Measurements from ENCODE around the gene CRNKL1. TPM values are rescaled to one million over a fixed set of nuclear protein-coding genes. Genes with fewer than 3 reads are reported as not detected.
"Not testable (repeated sequence)": the region's sequence is repeated elsewhere in the genome, so short reads cannot be mapped to it uniquely, and the experiment has no call there.

The CRNKL1 gene
- polyA plus RNA-seq, 12 donors = 12.4 to 30.2 (median 24.8) TPM; not detected in 1

GRCh38 chr20:20014659-20015058 is 37.6 kb downstream of the CRNKL1 start:
- no peak for DNase-seq

DNA sequence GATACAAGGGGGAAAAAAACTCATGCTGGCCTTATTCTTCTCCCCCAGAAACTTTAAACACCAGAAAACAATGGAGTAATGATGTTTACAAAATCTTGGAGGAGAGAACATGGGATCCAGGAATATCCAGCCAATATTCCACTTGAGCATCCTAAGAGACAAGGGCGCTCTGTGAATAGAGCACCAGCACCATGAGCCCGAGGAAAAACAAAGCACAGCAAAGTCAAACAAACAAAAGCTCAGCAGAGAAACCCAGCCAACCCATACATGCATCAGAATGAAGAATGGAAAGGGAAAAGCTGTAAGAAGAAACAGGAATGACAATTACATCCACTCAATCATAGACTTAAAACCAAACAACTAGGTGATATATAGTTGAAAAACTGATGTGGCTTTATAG is 39.7 kb downstream of the CRNKL1 start:
- DNase-seq = no peak

GRCh38 chr20:20010639-20011500 is 41.4 kb downstream of the CRNKL1 start:
- DNase-seq = no peak

- no peak for DNase-seq
These were observed 42.4 kb downstream of the CRNKL1 start for GRCh38 chr20:20009784-20010253.

DNA sequence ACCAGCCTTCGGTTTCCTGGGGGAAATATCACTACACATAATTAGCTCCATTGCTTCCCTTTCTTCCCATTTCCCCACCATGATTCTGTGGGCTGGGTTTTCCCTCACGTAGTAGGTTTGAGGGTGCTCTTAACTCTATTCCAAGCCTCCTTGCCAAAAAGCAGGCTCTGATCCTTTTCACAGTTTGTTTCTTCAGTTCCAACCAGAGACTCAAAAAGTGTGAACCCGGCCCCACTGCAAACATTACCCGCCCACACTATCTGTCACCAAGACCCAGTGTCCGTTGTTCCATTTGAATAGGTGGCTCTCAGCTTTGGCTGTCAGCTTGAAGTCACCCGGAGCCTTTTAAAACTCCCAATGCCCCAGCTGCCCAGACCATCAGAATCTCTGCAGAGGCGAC is 46.9 kb downstream of the CRNKL1 start:
- DNase-seq = no peak

DNA sequence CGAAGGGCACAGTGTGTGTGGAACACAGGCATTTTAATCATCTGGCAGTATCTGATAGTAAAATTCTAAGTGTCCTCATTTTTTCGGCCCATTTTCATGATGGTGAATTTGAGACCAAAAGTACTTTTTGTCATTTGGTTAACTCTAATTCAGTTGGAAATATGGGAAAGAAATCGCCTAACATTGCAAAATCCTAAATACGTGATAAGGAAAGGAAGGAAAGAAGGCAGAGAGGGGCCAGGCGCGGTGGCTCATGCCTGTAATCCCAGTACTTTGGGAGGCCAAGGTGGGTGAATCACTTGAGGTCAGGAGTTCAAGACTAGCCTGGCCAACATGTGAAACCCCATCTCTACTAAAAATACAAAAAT is 48.3 kb downstream of the CRNKL1 start:
- DNase-seq = not testable (repeated sequence)

- peak; percentile 69 for DNase-seq
These were observed 49.0 kb downstream of the CRNKL1 start for GRCh38 chr20:20003031-20003954.

DNA sequence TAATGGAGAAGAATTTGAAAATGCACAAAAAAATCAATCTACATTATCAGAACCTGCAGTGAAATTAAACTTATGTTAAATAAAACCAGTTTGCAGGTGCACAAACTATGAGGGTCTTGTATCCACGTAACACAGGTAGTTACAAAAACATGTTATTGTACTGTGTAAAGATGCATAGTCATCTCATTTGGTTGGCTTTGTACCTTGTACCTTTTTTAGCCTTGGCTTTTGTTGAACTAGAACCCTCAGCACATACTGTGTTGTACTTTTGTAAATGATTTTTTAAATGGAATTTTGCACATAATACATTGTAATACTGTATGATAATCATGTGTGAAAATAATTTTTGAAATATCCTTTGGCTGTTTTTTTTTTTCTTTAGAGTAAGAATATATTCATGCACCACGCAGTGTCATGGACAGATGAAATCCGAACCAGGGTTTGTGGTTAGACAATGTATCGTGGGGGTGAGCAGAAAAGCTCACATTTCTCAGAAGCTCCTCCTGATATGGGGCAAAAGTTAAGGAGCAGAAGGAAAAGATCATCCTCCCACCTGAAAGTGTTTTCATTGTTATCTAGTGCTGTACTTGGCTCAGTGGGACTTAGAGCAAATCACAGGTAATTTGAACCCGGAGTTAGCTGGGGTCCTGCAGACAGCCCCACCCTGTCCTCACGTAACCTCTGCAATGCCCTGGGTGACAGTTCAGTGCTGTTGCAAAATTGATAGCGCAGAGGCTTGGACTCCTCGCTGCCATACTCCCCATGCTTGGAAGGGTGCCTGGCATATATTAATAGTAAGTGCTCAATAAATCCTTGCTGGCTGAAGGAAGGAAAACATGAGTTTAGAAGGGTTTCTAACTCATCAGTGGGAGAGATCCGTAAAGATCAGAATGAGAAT is 49.9 kb downstream of the CRNKL1 start:
- DNase-seq = no peak

DNA sequence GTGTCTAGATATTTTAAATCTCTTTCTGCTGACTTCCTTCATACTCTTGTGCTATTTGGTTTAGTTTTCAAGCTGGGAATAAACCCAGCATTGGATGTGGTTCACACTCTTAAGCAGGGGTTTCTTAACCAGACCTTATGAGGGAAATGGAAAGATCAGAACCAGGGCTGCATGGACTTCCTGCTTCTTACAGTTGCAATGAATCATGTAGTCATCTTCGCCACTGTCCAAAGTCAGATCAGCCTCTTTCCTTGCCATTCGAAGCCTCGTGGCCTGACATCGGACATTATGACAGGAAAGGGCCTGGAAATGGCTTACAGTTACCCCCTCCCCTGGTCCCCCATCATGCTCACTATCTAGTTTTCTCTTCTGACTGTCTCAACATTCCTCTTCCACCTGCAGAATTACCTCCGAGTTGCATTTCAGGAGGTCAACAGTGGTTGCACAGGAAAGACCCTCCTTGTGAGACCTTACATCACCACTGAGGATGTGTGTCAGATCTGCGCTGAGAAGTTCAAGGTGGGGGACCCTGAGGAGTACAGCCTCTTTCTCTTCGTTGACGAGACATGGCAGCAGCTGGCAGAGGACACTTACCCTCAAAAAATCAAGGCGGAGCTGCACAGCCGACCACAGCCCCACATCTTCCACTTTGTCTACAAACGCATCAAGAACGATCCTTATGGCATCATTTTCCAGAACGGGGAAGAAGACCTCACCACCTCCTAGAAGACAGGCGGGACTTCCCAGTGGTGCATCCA is 51.9 kb downstream of the CRNKL1 start:
- DNase-seq = no peak

DNA sequence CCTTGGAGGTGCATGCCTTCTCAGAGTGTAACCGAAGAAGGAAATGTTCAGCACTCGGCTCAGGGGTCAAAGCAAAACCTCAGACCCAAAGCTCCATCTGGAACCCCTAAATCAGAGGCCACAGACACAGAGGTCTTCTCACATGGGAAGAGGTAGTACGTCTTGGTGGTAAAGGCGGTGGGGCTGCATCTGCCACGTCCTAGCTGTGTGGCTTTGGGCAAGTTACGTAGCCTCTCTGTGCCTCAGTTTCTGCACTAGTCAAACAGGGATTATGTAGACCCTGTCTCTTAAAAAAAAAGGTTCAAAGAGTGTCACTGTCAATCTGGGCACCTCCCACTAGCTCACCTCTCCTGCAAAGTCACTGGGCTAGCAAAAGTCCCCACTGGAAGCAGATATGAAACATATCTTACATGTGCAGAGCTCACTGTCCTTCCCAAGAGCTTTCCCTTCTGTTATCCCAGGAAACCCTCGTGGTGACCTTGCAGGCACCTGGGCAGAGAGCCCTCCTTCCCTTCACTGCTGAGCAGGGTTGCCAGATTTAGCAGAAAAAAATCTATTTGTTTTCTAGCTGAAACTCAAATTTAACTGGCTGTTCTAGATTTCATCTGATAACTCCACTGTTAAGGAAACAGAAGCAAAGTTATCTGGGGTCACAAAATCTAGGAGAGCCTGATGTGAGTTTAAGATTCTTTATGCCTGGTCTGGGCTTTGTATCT is 53.1 kb downstream of the CRNKL1 start:
- no peak for DNase-seq

GRCh38 chr20:19996917-19997316 is 55.3 kb downstream of the CRNKL1 start:
- peak; percentile 69 for DNase-seq

DNA sequence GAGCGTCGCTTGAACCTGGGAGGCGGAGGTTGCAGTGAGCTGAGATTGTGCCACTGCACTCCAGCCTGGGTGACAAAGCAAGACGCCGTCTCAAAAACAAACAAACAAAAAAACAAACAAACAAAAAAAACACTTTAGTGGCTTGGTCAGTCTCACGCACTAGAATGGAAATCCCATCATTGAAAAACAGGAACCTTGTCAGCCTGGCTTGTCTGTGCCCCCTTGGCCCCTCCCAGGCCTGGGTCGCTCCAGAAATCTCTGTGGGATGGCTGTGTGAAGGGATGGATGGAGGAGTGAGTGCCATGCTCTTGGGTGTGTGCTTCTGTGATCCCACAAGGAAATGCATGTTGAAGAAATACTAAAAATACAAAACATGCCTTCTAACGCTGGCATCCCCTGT is 56.0 kb downstream of the CRNKL1 start:
- DNase-seq = no peak

- DNase-seq = peak; percentile 71
These were observed 56.9 kb downstream of the CRNKL1 start for GRCh38 chr20:19995220-19995863.

DNA sequence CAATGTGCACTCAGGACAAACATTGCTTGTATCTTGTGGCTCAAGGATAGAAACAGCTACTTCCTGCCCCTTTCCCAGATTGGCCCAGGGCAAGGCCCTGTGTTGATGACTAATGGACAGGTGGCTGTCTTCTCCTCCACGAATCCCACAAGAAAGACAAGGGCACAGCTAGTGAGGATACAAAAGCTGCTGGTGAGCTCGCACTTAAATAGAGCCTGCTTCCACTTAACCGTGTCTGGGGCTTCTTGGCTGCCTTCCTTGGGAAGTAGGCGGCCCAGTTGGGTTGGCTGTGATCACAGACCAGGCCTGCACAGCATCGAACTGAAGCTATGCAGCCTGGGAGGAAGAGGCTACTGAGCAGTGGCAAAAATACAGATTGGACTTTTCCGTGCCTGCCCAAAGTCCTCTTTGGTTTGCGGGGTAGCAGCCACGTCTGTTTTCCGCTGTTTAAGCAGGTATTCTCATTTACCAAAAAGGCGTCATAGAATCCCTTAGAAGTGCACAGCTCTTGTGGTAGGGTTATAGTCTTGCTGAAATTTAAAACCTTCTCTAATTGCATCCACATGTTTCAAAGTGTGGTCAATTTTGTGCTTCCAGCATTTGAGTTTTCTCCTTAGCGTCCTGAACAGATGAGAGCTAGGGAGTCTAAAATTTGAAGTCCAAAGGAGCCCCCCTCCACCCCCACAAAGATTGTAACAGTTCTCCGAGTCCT is 58.2 kb downstream of the CRNKL1 start:
- DNase-seq = peak; percentile 59

DNA sequence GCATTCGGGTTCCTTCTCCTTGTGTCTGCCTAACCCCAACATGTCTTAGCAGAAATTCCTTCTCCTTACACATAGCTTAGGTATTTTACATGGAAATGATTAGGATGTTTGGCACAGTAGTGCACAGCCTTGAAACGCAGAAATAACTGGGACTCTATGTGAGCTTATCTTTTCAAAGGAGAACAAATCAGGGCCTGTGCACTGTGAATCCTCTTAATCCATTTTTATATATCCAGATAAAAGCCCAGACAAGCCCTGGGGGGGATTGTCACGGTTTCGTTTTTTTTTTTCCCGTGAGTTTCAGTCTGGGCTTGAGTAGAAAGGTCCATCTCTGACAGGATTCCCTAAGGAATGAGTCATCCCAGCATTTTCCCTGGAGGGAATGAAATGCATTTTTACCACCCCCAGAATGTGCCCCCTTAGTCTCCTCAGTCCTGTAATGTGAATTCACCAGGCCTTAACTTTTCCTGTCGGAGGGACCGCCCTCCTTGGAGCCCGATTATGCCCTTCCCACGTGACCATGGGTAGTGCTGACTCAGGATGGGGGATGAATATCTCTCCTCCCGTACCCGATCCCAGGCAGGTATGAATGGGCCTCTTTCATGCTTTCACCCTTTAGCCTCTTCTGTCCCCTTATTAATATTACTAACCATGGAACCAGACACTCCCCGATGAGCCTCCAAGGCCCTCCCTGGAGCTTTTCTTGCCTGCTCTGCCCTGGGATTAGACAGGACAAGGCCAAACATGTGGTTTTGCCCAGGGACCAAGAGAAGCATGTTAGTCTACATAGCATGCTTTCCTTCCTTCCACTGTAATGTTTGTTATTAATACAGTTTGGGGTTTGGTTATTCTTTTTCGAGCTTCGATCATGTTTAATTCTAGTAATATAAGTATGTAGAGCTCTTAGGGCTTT is 59.0 kb downstream of the CRNKL1 start:
- DNase-seq = no peak

DNA sequence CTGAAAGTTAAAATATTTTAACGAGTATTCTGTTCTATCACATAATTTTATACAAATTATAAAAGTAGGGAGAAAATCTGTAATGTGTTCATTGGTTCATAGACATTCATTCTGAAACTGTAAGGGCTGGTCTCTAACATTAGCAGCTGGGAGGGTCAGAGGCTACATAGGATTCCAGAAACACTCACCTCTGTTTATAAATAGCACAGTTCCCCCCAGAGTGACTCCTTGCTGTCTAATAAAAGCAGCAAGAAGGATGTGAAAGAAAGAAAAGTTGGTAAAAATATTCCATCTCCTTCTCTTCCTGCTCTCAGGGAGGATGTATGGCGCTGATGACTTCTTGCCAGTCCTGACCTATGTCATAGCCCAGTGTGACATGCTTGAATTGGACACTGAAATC is 60.4 kb downstream of the CRNKL1 start:
- no peak for DNase-seq

GRCh38 chr20:19991308-19991707 is 61.0 kb downstream of the CRNKL1 start:
- DNase-seq = no peak

DNA sequence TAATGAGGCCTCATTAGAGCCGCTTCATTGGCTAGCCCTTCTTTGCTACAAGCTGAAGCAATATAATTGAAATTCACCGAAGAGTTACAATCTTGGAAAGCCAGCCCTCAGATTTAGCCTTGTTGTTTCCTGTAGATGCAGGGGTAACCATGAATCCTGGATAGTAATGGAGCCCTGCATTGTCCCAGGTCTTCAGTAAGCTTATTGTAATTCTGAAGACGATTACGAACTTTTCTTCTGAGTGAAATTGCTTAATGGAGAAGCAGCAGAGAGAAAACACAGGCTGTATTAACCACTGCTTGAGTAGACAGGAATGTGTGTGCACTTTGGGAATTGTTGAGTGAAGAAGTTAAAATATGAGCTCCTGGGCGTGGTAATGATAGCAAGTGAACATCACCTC is 61.4 kb downstream of the CRNKL1 start:
- no peak for DNase-seq

Measured in muscle of arm (tissue), 12 donors.